Vagina (tissue), 2 donors: ENCODE measurements around the gene WNK2.

Experiments
- CTCF ChIP-seq, 3 experiments: fragments of 450-650 bp in 2 of 3; fragments of 200-600 bp in 1 of 3; sonication (generic) in 1 of 3; IDR thresholded peaks; one replicate each; pipeline ENCODE4 v1.5.1; 2017 to 2019; ENCODE audit warnings: antibody characterized with exemption in 3 of 3, mild to moderate bottlenecking in 2 of 3, moderate library complexity in 2 of 3
- POLR2A ChIP-seq, 2 donors: fragments of 450-650 bp; IDR thresholded peaks; one replicate each; pipeline ENCODE4 v1.6.1; 2017; ENCODE audit warnings: antibody characterized with exemption in 2 of 2, mild to moderate bottlenecking in 2 of 2, moderate library complexity in 2 of 2

GRCh38 chr9:93287189-93287552 lies 103.2 kb downstream of the WNK2 start:
- TF ChIP-seq CTCF (IDR thresholded peaks at IDR 0.05) (no peak), POLR2A (IDR thresholded peaks at IDR 0.05) (no peak)
